HG03521 (cell line): Measurements from ENCODE around the gene INPP5D.
"Not testable (repeated sequence)": the region's sequence is repeated elsewhere in the genome, so short reads cannot be mapped to it uniquely, and the experiment has no call there.

ENCODE experiments used
- ATAC-seq: cut with Tn5 transposase; IDR thresholded peaks from one replicate; pipeline ENCODE4 v1.9.1; 2021; ENCODE audit warnings: mild to moderate bottlenecking, moderate library complexity; ENCODE audit not compliant: unreplicated experiment

The INPP5D gene

GRCh38 chr2:233059797-233060500 is at the start of gene INPP5D:
Gene INPP5D (plus strand): TSS chr2:233060342. CDS start chr2:233060479, 137 bp downstream.
- ATAC-seq: peak; percentile 40

- ATAC-seq: no peak
Observed at GRCh38 chr2:233010569-233011267, 49.4 kb upstream of the INPP5D start.

- no peak for ATAC-seq
Observed at GRCh38 chr2:233011268-233011650, 48.9 kb upstream of the INPP5D start.

GRCh38 chr2:233011702-233012131 is 48.4 kb upstream of the INPP5D start:
- no peak for ATAC-seq

- no peak for ATAC-seq
Observed at GRCh38 chr2:233012301-233012971, 47.7 kb upstream of the INPP5D start.

- ATAC-seq: no peak
Observed at GRCh38 chr2:233013027-233013461, 47.1 kb upstream of the INPP5D start, which contains the start of gene NGEF. Gene NGEF (minus strand): TSS chr2:233013256. CDS start chr2:232974890, 38,366 bp downstream.

- ATAC-seq: no peak
Observed at GRCh38 chr2:233013650-233014049, 46.5 kb upstream of the INPP5D start.

GRCh38 chr2:233015019-233015645 is 45.0 kb upstream of the INPP5D start:
- ATAC-seq: no peak

GRCh38 chr2:233017947-233018346 is 42.2 kb upstream of the INPP5D start:
- ATAC-seq: no peak

GRCh38 chr2:233019610-233020009 is 40.5 kb upstream of the INPP5D start:
- ATAC-seq: not testable (repeated sequence)

GRCh38 chr2:233020454-233020853 is 39.7 kb upstream of the INPP5D start:
- no peak for ATAC-seq

- ATAC-seq: no peak
Observed at GRCh38 chr2:233021771-233022170, 38.4 kb upstream of the INPP5D start.

GRCh38 chr2:233022561-233022960 is 37.6 kb upstream of the INPP5D start:
- no peak for ATAC-seq

- ATAC-seq: no peak
Observed at GRCh38 chr2:233023007-233023760, 37.0 kb upstream of the INPP5D start.

- no peak for ATAC-seq
Observed at GRCh38 chr2:233023761-233024410, 36.3 kb upstream of the INPP5D start.

GRCh38 chr2:233025706-233026105 is 34.4 kb upstream of the INPP5D start:
- ATAC-seq: no peak

- no peak for ATAC-seq
Observed at GRCh38 chr2:233026198-233026813, 33.8 kb upstream of the INPP5D start.

GRCh38 chr2:233029321-233029720 is 30.8 kb upstream of the INPP5D start:
- ATAC-seq: no peak
